ENCODE results near the gene CLASP2.

The CLASP2 gene

GRCh38 chr3:33746416-33747116 is 28.5 kb upstream of the CLASP2 start:
- DNase-seq (ENCODE audit: low read depth), result peak; percentile 56
- H3K4me3 ChIP-seq (ENCODE audit: low read depth, low read length), result no peak overlapping the region
- TF ChIP-seq CTCF (IDR thresholded peaks at IDR 0.05; ENCODE audit: insufficient read depth, low read depth, low read length, missing control alignments), result no peak

GRCh38 chr3:33737146-33737545 is 19.1 kb upstream of the CLASP2 start:
- TF ChIP-seq CTCF (IDR thresholded peaks at IDR 0.05; ENCODE audit: insufficient read depth, low read depth, low read length, missing control alignments), result no peak
- H3K4me3 ChIP-seq (ENCODE audit: low read depth, low read length), result no peak overlapping the region
- DNase-seq (ENCODE audit: low read depth), result no peak

- no peak overlapping the region for H3K4me3 ChIP-seq (ENCODE audit: low read depth, low read length)
- TF ChIP-seq CTCF (IDR thresholded peaks at IDR 0.05; ENCODE audit: insufficient read depth, low read depth, low read length, missing control alignments), result peak; percentile 30
- DNase-seq (ENCODE audit: low read depth), result no peak
Measured at GRCh38 chr3:33732394-33732793, 14.3 kb upstream of the CLASP2 start.

GRCh38 chr3:33729993-33730392 is 11.9 kb upstream of the CLASP2 start:
- no peak for TF ChIP-seq CTCF (IDR thresholded peaks at IDR 0.05; ENCODE audit: insufficient read depth, low read depth, low read length, missing control alignments)
- DNase-seq (ENCODE audit: low read depth), result peak; percentile 72
- no peak overlapping the region for H3K4me3 ChIP-seq (ENCODE audit: low read depth, low read length)

- no peak for TF ChIP-seq CTCF (IDR thresholded peaks at IDR 0.05; ENCODE audit: insufficient read depth, low read depth, low read length, missing control alignments)
- no peak overlapping the region for H3K4me3 ChIP-seq (ENCODE audit: low read depth, low read length)
- no peak for DNase-seq (ENCODE audit: low read depth)
Measured at GRCh38 chr3:33724256-33724655, 6.2 kb upstream of the CLASP2 start.

GRCh38 chr3:33722626-33723370 is 4.7 kb upstream of the CLASP2 start:
- no peak for DNase-seq (ENCODE audit: low read depth)
- TF ChIP-seq CTCF (IDR thresholded peaks at IDR 0.05; ENCODE audit: insufficient read depth, low read depth, low read length, missing control alignments), result no peak
- H3K4me3 ChIP-seq (ENCODE audit: low read depth, low read length), result no peak overlapping the region

Data from GM12865 (cell line).